ENCODE data around the gene XK.

DNA sequence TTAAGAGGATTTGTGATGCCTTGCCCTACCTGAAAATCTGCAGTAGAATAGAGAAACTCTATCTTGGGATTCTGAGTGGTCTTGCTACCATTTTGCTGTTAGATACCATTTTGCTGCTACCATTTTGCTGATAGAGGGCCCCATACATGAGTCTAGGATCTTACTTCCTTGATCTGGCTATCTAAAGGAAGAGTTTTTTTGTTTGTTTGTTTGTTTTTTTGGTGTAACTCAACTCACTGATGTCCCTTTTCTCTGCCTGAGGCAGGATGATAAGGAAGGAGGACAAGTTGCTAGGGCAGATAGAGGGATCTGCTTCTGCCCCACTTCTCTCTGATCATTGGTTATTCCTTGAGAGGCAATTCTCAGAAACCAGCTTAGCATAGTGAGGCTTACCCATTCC is 31.0 kb downstream of the XK start:
- no peak for TF ChIP-seq POLR2A (conservative IDR thresholded peaks at IDR 0.05)
- TF ChIP-seq THRAP3 (IDR thresholded peaks at IDR 0.05; ENCODE audit: borderline replicate concordance), result no peak
- no peak for TF ChIP-seq SP1 (CRISPR knock-in tag; IDR thresholded peaks at IDR 0.05)
- TF ChIP-seq ADNP (tag; IDR thresholded peaks at IDR 0.05), result no peak
- no peak for TF ChIP-seq ATF7 (IDR thresholded peaks at IDR 0.05)
- TF ChIP-seq SRSF9 (IDR thresholded peaks at IDR 0.05; ENCODE audit: borderline replicate concordance, low read depth, low read length), result no peak
- TF ChIP-seq SLC30A9 (CRISPR knock-in tag; IDR thresholded peaks at IDR 0.05), result no peak

Data from K562 (cell line).